Measurements from ENCODE around the gene TSTD1. TPM values are rescaled to one million over a fixed set of nuclear protein-coding genes. Genes with fewer than 3 reads are reported as not detected.
A peak's percentile ranks its signal among the peaks of the same experiment; 100 is the strongest.

The TSTD1 gene
- total RNA-seq, 2 donors from 2014 or later: 45.5 to 45.7 TPM

GRCh38 chr1:161059293-161059692 lies 20.5 kb upstream of the TSTD1 start:
- Mint-ChIP-seq H3K27me3 (no peaks in the 10 kb centered on the region), H3K27ac (peak overlapping the region; percentile 75), H3K4me3 (no peak overlapping the region), H3K36me3 (ENCODE audit: low read depth) (peaks cover 16% of the 10 kb centered on the region), H3K4me1 (peaks cover 42% of the 10 kb centered on the region)
- DNase-seq (no peak), ATAC-seq (no peak)
- H3K9me3 ChIP-seq (ENCODE audit: control insufficient read depth, low read length, poor library complexity, severe bottlenecking): no peaks in the 10 kb centered on the region

- peaks cover 14% of the 10 kb centered on the region for H3K36me3 Mint-ChIP-seq (ENCODE audit: low read depth)
- no peaks in the 10 kb centered on the region for H3K9me3 ChIP-seq (ENCODE audit: control insufficient read depth, low read length, poor library complexity, severe bottlenecking)
- H3K4me1 Mint-ChIP-seq: peaks cover 26% of the 10 kb centered on the region
- H3K27me3 Mint-ChIP-seq: no peaks in the 10 kb centered on the region
- peak overlapping the region; percentile 82 for H3K27ac Mint-ChIP-seq
- no peak for ATAC-seq
- H3K4me3 Mint-ChIP-seq: no peak overlapping the region
- no peak for DNase-seq
These were observed 16.0 kb upstream of the TSTD1 start for GRCh38 chr1:161054805-161055204.

DNA sequence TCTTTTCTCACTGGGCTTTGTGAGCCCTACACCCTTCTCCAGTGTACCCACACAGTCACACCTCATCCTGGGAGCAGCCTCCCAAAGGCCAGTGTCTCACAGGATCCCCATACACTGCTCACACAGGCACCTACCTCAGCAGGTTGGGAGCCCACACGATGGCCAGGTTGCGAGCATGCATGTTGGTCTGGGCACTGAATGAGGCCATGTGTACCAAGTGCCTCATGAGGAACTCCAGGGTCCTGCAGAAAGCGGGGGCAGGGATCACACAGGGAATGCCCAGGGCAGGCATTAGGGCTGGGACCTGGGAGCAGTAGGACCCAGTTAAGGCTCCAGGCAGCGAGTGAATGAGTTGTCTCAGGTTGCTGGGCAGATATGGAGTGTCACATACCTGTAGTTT lies 15.5 kb upstream of the TSTD1 start:
- DNase-seq (no peak), ATAC-seq (no peak)
- peaks cover 20% of the 10 kb centered on the region for H3K4me1 Mint-ChIP-seq
- no peak overlapping the region for H3K4me3 Mint-ChIP-seq
- H3K9me3 ChIP-seq (ENCODE audit: control insufficient read depth, low read length, poor library complexity, severe bottlenecking): no peaks in the 10 kb centered on the region
- peak overlapping the region; percentile 82 for H3K27ac Mint-ChIP-seq
- H3K27me3 Mint-ChIP-seq: no peaks in the 10 kb centered on the region
- peaks cover 11% of the 10 kb centered on the region for H3K36me3 Mint-ChIP-seq (ENCODE audit: low read depth)

DNA sequence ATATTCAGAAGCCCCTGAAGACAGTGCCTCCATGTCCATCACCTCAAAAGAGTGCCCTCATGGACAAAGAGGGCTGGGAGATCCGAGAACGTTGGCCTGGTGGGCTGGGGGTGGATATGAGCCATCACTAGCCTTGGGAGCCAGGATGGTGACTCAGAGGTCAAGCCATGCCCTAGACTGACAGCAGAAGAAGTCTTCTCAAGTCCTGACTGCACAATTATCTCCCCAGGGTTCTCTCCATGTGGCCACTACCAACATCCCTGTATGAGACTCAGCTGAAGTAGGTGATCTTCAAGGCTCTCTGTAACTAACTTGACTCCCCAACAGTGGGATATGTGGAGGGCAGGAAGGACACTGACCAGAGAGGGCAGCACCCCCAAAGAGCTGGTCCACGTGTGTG lies 14.1 kb upstream of the TSTD1 start:
- no peak for DNase-seq
- Mint-ChIP-seq H3K27ac (peak overlapping the region; percentile 82), H3K36me3 (ENCODE audit: low read depth) (peaks cover 14% of the 10 kb centered on the region)

DNA sequence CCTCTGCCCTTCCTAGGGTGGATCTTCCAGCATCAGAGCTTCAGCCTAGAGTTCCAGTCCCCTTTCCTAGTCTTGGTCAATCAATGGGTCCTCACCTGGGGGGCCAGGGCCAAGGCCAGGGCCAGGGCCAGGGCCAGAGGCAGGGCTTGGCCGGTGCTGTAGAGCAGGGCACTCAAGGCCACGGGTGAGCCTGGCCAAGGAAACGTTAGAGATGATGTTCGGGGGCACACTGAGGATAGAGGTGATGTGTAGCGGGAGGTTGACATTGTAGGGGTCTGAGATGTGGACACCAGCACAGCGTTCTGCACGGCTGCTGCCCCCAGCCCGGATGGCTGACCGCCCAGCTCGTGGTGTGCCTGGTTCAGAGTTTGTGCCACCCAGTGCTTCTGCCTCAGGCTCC lies 12.5 kb upstream of the TSTD1 start:
- DNase-seq: no peak
- no peaks in the 10 kb centered on the region for H3K9me3 ChIP-seq (ENCODE audit: control insufficient read depth, low read length, poor library complexity, severe bottlenecking)
- H3K4me3 Mint-ChIP-seq: no peak overlapping the region
- H3K4me1 Mint-ChIP-seq: peaks cover 22% of the 10 kb centered on the region
- peaks cover 10% of the 10 kb centered on the region for H3K36me3 Mint-ChIP-seq (ENCODE audit: low read depth)
- H3K27me3 Mint-ChIP-seq: no peaks in the 10 kb centered on the region
- no peak for ATAC-seq
- no peak overlapping the region for H3K27ac Mint-ChIP-seq

More for the DNA sequence above, 14.1 kb upstream of the TSTD1 start:
- Mint-ChIP-seq H3K4me1 (peaks cover 24% of the 10 kb centered on the region), H3K27me3 (no peaks in the 10 kb centered on the region), H3K4me3 (no peak overlapping the region)
- no peak for ATAC-seq
- no peaks in the 10 kb centered on the region for H3K9me3 ChIP-seq (ENCODE audit: control insufficient read depth, low read length, poor library complexity, severe bottlenecking)

DNA sequence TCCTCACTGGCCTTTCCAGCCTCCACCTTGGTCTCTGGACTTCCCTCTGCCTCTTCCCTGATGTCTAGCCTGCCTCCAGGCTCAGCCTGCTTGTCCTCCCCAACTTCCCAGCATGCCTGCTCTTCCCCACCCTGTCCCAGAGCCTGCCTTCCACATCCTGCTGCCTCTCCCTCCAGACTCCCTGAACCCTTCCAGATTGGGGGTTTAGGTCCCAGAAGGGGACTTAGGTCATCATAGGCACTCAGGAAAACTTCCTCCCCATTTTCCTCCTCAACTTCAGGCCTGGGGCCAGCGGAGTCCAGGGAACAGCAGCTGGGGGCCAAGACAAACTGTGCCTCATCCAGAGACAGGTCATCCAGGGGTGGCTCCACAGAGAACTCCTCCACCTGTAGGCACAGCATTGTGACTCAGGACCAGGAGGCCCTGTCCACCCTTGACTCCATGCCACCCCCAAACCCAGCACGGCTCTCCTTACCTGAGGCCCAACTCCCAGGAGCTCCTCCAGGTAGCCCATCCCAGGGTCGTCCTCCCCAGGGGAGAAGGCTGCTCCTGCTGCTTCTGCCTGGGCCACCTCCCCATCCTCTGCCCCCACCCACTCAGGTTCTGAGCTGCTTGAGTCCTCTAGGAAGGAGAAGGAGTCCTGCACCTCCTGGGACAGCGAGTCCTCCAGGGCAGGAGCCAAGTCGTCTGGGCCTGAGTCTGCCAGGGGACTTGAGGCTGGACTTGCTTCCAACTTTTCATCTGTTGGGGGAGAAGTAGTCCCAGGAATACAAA lies 10.4 kb upstream of the TSTD1 start:
- ATAC-seq (no peak), DNase-seq (no peak)
- no peak overlapping the region for H3K4me3 Mint-ChIP-seq
- H3K36me3 Mint-ChIP-seq (ENCODE audit: low read depth): peaks cover 15% of the 10 kb centered on the region
- no peaks in the 10 kb centered on the region for H3K9me3 ChIP-seq (ENCODE audit: control insufficient read depth, low read length, poor library complexity, severe bottlenecking)
- peak overlapping the region; percentile 98 for H3K27ac Mint-ChIP-seq
- H3K27me3 Mint-ChIP-seq: no peaks in the 10 kb centered on the region
- peaks cover 32% of the 10 kb centered on the region for H3K4me1 Mint-ChIP-seq

- H3K27ac Mint-ChIP-seq: peak overlapping the region; percentile 98
- H3K36me3 Mint-ChIP-seq (ENCODE audit: low read depth): peaks cover 13% of the 10 kb centered on the region
- ATAC-seq: no peak
- no peak for DNase-seq
- no peaks in the 10 kb centered on the region for H3K27me3 Mint-ChIP-seq
- H3K4me3 Mint-ChIP-seq: peak overlapping the region; percentile 4
- peaks cover 30% of the 10 kb centered on the region for H3K4me1 Mint-ChIP-seq
- H3K9me3 ChIP-seq (ENCODE audit: control insufficient read depth, low read length, poor library complexity, severe bottlenecking): no peaks in the 10 kb centered on the region
These were observed 9.0 kb upstream of the TSTD1 start for GRCh38 chr1:161047436-161048420.

GRCh38 chr1:161046605-161047228 lies 8.0 kb upstream of the TSTD1 start:
- H3K4me1 Mint-ChIP-seq: peaks cover 33% of the 10 kb centered on the region
- peak overlapping the region; percentile 99 for H3K4me3 Mint-ChIP-seq
- H3K9me3 ChIP-seq (ENCODE audit: control insufficient read depth, low read length, poor library complexity, severe bottlenecking): no peaks in the 10 kb centered on the region
- no peak for DNase-seq
- peak overlapping the region; percentile 98 for H3K27ac Mint-ChIP-seq
- ATAC-seq: no peak
- peaks cover 10% of the 10 kb centered on the region for H3K36me3 Mint-ChIP-seq (ENCODE audit: low read depth)
- H3K27me3 Mint-ChIP-seq: no peaks in the 10 kb centered on the region

GRCh38 chr1:161045736-161046604 lies 7.2 kb upstream of the TSTD1 start, which contains the start of gene USF1:
TSS of gene USF1 (minus strand) at chr1:161045977. CDS start at chr1:161043275, 2,702 bp downstream.
- no peaks in the 10 kb centered on the region for H3K9me3 ChIP-seq (ENCODE audit: control insufficient read depth, low read length, poor library complexity, severe bottlenecking)

DNA sequence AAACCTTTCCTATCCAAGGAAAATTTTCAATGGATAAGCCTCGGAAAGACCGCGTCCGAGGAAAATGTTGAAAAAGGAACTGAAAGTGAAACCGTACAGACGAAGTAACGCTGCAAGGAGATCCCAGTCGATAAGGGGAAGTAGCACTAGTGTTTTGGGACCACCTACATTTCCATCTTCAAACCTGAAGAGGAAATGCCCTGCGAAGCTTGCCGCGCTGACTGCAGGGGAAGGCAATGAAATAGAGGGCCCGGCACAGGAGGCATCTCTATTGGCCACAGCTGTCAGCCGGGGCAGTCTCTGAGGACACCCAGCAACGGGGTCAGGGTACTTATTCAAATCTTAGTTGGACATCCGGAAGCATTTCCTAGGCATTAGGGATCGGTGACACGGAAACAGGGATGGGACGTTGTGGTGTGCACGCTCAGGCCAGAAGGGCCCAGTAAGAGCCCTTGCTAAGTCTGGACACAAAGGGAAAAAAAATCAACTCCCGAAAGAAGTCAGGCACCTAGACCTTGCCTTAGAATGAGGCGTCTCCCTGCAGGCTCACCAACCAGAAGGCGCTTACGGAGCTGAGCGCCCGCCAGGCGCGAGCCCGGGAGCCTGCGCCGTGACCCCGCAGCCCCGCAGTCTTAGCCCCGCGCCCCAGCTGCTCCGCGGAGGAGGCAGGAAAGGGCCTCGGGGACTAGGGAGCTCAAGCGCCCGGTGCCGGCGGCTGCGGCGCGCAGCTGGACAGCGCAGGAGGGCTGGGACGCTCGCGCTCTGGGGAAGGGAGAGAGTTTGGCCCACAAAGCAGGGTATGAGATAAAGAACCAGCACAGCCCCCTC lies 6.4 kb upstream of the TSTD1 start:
- Mint-ChIP-seq H3K4me3 (peak overlapping the region; percentile 99), H3K36me3 (ENCODE audit: low read depth) (peaks cover 9% of the 10 kb centered on the region), H3K27ac (peak overlapping the region; percentile 98), H3K27me3 (no peaks in the 10 kb centered on the region), H3K4me1 (peaks cover 38% of the 10 kb centered on the region)
- no peaks in the 10 kb centered on the region for H3K9me3 ChIP-seq (ENCODE audit: control insufficient read depth, low read length, poor library complexity, severe bottlenecking)
- DNase-seq (peak; percentile 27 to 39 (median 28)), ATAC-seq (peak; percentile 50)

More at GRCh38 chr1:161045736-161046604, 7.2 kb upstream of the TSTD1 start, which contains the start of gene USF1:
- H3K4me3 Mint-ChIP-seq: peak within 1 kb of the TSS; percentile 99
- peaks cover 9% of the 10 kb centered on the region for H3K36me3 Mint-ChIP-seq (ENCODE audit: low read depth)
- peak within 1 kb of the TSS; percentile 98 for H3K27ac Mint-ChIP-seq
- H3K27me3 Mint-ChIP-seq: no peaks in the 10 kb centered on the region
- ATAC-seq (peak; percentile 85), DNase-seq (peak; percentile 79 to 89 (median 87))
- H3K4me1 Mint-ChIP-seq: peaks cover 38% of the 10 kb centered on the region

DNA sequence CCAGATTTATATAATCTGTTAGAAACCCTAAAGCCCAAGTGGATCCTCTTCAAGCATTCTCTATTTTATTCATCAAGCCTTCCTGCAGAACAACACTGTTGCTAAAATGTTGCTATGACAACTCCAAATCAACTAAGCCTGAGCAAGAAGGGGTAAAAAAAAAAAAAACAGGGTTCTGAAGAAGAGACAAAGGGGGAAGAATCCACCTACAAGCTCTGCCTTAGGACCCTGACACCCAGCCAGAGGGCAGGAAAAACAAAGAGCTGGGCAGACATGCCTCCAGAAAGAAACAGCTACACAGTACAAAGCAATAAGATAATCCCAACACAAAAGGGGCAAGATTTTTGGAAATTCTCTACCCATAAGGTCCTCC lies 5.8 kb upstream of the TSTD1 start:
- no peaks in the 10 kb centered on the region for H3K27me3 Mint-ChIP-seq
- H3K4me3 Mint-ChIP-seq: peak overlapping the region; percentile 99
- H3K4me1 Mint-ChIP-seq: peaks cover 41% of the 10 kb centered on the region
- H3K27ac Mint-ChIP-seq: peak overlapping the region; percentile 98
- H3K9me3 ChIP-seq (ENCODE audit: control insufficient read depth, low read length, poor library complexity, severe bottlenecking): no peaks in the 10 kb centered on the region
- peaks cover 9% of the 10 kb centered on the region for H3K36me3 Mint-ChIP-seq (ENCODE audit: low read depth)
- DNase-seq: no peak
- ATAC-seq: peak; percentile 3
